B cell (primary cell): ENCODE measurements around the gene STK17A. TPM values are rescaled to one million over a fixed set of nuclear protein-coding genes. Genes with fewer than 3 reads are reported as not detected.

Experiments used
- ATAC-seq: fragments of 200-7000 bp; cut with Tn5 transposase; one replicate; pipeline ENCODE4 v1.10.0; 2021; ENCODE audit warnings: low read depth, mild to moderate bottlenecking, moderate number of reproducible peaks, moderate library complexity
- CTCF ChIA-PET: fragments of 350-600 bp; sonication (Branson Sonifier 250); formaldehyde crosslinking; loops from one replicate; lab custom pipeline; 2021; ENCODE audit warnings: antibody characterized with exemption, inconsistent platforms; lab: Charles Lee
- POLR2A ChIA-PET: fragments of 350-600 bp; sonication (Branson Sonifier 250); formaldehyde crosslinking; loops from one replicate; lab custom pipeline; 2021; ENCODE audit warnings: antibody characterized with exemption; lab: Charles Lee
- DNase-seq: peaks from one replicate; pipeline ENCODE4 v3.0.0; 2013
- H2AFZ ChIP-seq: 2 replicates; pipeline ENCODE4 v1.6.1; 2012; ENCODE audit warnings: mild to moderate bottlenecking, low read depth, low read length; ENCODE audit not compliant: insufficient read depth, poor library complexity, severe bottlenecking
- H3K27ac ChIP-seq, 2 donors: 1 replicate in 1 of 2; 2 replicates in 1 of 2; pipeline ENCODE4 v1.5.1; 2012 to 2013; ENCODE audit warnings: low read length in 2 of 2, mild to moderate bottlenecking in 2 of 2, moderate library complexity in 1 of 2
- H3K27me3 ChIP-seq, 4 experiments: fragments of 200-600 bp in 1 of 4; sonication (generic) in 1 of 4; replicated peaks in 1 of 4; 1 replicate in 2 of 4; 2 replicates in 2 of 4; pipeline versions ENCODE4 v1.6.1 to v1.7.0; 2013 to 2016; ENCODE audit warnings: low read length in 3 of 4, mild to moderate bottlenecking in 2 of 4, mixed read lengths in 1 of 4, moderate library complexity in 1 of 4; ENCODE audit not compliant: insufficient read depth in 4 of 4, control insufficient read depth in 3 of 4; ENCODE audit errors: control extremely low read depth in 1 of 4
- H3K36me3 ChIP-seq, 2 experiments: replicated peaks in 1 of 2; 1 replicate in 1 of 2; 2 replicates in 1 of 2; pipeline versions ENCODE4 v1.6.1 to v1.7.1; 2013; ENCODE audit warnings: low read length in 1 of 2; ENCODE audit not compliant: insufficient read depth in 2 of 2, control insufficient read depth in 1 of 2; ENCODE audit errors: control extremely low read depth in 1 of 2, extremely low read depth in 1 of 2
- H3K4me1 ChIP-seq, 2 donors: fragments of 200-600 bp in 1 of 2; sonication (generic) in 1 of 2; 1 replicate in 1 of 2; 2 replicates in 1 of 2; pipeline versions ENCODE4 v1.5.1 to v1.6.1; 2013 to 2017; ENCODE audit warnings: low read length in 2 of 2; ENCODE audit not compliant: control insufficient read depth in 2 of 2, insufficient read depth in 2 of 2
- H3K4me2 ChIP-seq: replicated peaks from 2 replicates; pipeline ENCODE3; 2012; ENCODE audit warnings: mild to moderate bottlenecking, low read depth, low read length; ENCODE audit not compliant: poor library complexity, severe bottlenecking
- H3K4me3 ChIP-seq, 5 experiments: fragments of 200-600 bp in 1 of 5; sonication (generic) in 1 of 5; 1 replicate in 3 of 5; 2 replicates in 2 of 5; pipeline versions ENCODE4 v1.5.1 to v1.7.0; 2011 to 2016; ENCODE audit warnings: low read length in 4 of 5, mild to moderate bottlenecking in 4 of 5, low read depth in 2 of 5, control low read depth in 1 of 5, moderate library complexity in 1 of 5; ENCODE audit not compliant: insufficient read depth in 1 of 5; ENCODE audit errors: control extremely low read depth in 1 of 5, extremely low read depth in 1 of 5
- H3K79me2 ChIP-seq: fragments of 200-600 bp; sonication (generic); one replicate; pipeline ENCODE4 v1.6.0; 2016; ENCODE audit warnings: low read length; ENCODE audit not compliant: control insufficient read depth, insufficient read depth
- H3K9ac ChIP-seq: fragments of 200-600 bp; sonication (generic); 2 replicates; pipeline ENCODE4 v1.6.1; 2017; ENCODE audit warnings: mild to moderate bottlenecking, low read length, moderate library complexity
- H3K9me3 ChIP-seq, 3 donors: one replicate each; pipeline versions ENCODE4 v1.6.1 to v1.7.1; 2013; ENCODE audit warnings: low read length in 2 of 3; ENCODE audit not compliant: control insufficient read depth in 2 of 3, insufficient read depth in 1 of 3; ENCODE audit errors: control extremely low read depth in 1 of 3
- H4K20me1 ChIP-seq: 2 replicates; pipeline ENCODE4 v1.6.0; 2012; ENCODE audit warnings: mild to moderate bottlenecking, low read length; ENCODE audit not compliant: insufficient read depth, control insufficient read depth, poor library complexity, severe bottlenecking
- H3K27ac Mint-ChIP-seq: one replicate; pipeline ENCODE4 v1.8.0; 2021; ENCODE audit warnings: mixed read lengths
- H3K27me3 Mint-ChIP-seq: one replicate; pipeline ENCODE4 v1.8.0; 2021; ENCODE audit warnings: mixed read lengths
- H3K4me1 Mint-ChIP-seq: one replicate; pipeline ENCODE4 v1.8.0; 2021; ENCODE audit warnings: mixed read lengths
- H3K4me3 Mint-ChIP-seq: one replicate; pipeline ENCODE4 v1.8.0; 2021; ENCODE audit warnings: mixed read lengths
- H3K9me3 Mint-ChIP-seq: one replicate; pipeline ENCODE4 v1.8.0; 2022; ENCODE audit warnings: mixed read lengths; ENCODE audit not compliant: insufficient read depth
- EZH2 ChIP-seq: IDR thresholded peaks from 2 replicates; pipeline ENCODE4 v1.6.1; 2012; ENCODE audit warnings: borderline replicate concordance, low read depth, mild to moderate bottlenecking, moderate library complexity, low read length; ENCODE audit not compliant: insufficient read depth, poor library complexity, severe bottlenecking
- WGBS: methylation state at CpG from one replicate; pipeline ENCODE4 v1.1.5; 2013; ENCODE audit warnings: missing lambda C conversion rate; ENCODE audit not compliant: insufficient coverage; 5-methylcytosine and 5-hydroxymethylcytosine counted together
- intact Hi-C: fragments of 100-400 bp; cut with micrococcal nuclease; formaldehyde crosslinking; loops from one replicate; pipeline ENCODE4 v1.10.0; 2022
- polyA plus RNA-seq: library from polyadenylated mRNA; depleted of rRNA; stranded (reverse); fragments of >200 nt; gene quantifications from 2 replicates; pipeline ENCODE4 v1.2.3, GENCODE V29; 2012
- total RNA-seq, 2 donors: library from RNA; stranded (reverse); fragments of 120-200 nt in 1 of 2; gene quantifications; 1 replicate in 1 of 2; 2 replicates in 1 of 2; pipeline versions ENCODE4 v1.2.3 to v1.2.4, GENCODE V29; 2013 to 2022
- TF ChIP-seq, protein P1 (sequence below): fragments of 200-600 bp; IDR thresholded peaks from one replicate; pipeline ENCODE4 v1.8.0; 2022; ENCODE audit warnings: antibody characterized with exemption, mild to moderate bottlenecking

STK17A gene
- total and polyA plus RNA-seq, 2 donors (not counting 1 experiment from before 2014, with no cell fraction given): 72.8 to 111 TPM

DNA sequence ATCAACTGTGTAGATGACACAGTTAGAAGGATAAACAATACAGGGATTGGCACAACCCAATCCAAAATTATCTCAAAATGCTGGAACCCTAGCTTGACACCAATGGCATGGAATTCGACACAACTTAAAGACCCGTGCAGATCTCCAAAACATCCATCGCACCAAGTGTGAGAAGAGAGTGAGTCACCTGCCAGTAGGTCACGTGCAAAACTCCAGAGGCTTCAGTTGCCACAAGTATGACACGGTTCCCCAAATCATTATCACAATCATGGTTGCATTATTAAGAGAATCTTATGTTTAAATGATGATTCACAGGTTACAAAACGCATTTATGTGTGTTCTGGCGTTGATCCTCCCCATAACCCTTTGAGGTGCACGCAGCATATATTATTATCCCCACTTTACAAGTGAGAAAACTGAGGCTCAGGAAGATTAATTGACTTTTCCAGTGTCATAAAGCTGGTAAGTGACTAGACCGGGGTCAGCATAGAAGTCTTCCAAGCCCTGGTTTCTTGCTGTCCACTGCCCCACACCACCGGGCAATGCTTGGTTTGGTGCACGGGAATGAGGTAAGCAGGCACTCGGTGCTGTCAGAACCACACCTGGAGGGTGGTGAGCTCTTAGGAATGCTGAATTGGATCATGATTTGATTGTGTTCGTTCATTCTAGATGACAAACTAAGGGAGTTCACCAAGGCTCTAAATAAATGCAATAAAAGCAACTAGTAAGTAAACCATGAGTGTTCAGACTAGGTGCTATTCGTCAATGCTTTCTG lies 23.6 kb upstream of the STK17A start:
- TF ChIP-seq, protein P1, sequence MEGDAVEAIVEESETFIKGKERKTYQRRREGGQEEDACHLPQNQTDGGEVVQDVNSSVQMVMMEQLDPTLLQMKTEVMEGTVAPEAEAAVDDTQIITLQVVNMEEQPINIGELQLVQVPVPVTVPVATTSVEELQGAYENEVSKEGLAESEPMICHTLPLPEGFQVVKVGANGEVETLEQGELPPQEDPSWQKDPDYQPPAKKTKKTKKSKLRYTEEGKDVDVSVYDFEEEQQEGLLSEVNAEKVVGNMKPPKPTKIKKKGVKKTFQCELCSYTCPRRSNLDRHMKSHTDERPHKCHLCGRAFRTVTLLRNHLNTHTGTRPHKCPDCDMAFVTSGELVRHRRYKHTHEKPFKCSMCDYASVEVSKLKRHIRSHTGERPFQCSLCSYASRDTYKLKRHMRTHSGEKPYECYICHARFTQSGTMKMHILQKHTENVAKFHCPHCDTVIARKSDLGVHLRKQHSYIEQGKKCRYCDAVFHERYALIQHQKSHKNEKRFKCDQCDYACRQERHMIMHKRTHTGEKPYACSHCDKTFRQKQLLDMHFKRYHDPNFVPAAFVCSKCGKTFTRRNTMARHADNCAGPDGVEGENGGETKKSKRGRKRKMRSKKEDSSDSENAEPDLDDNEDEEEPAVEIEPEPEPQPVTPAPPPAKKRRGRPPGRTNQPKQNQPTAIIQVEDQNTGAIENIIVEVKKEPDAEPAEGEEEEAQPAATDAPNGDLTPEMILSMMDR: no peak
- TF ChIP-seq EZH2: no peak
- H3K9me3 Mint-ChIP-seq: no peaks in the 10 kb centered on the region
- H3K4me3 Mint-ChIP-seq: no peak overlapping the region
- Histone ChIP-seq H3K4me1 (no peaks in the 10 kb centered on the region), H3K9me3 (no peaks in the 10 kb centered on the region), H3K79me2 (no peaks in the 10 kb centered on the region), H3K27ac (no peak overlapping the region), H3K4me2 (no peak overlapping the region), H3K4me3 (no peak overlapping the region), H3K27me3 (peaks cover 0 to 9% (median 6%) of the 10 kb centered on the region in 4 experiments), H4K20me1 (no peaks in the 10 kb centered on the region), H2AFZ (no peak overlapping the region), H3K36me3 (no peaks in the 10 kb centered on the region), H3K9ac (no peak overlapping the region)
- intact Hi-C loops: no loop called here
- no peak overlapping the region for H3K27ac Mint-ChIP-seq
- ChIA-PET POLR2A (no interaction called here), CTCF (interaction anchor here (0.8 kb wide), 1 partner anchor 120 kb away, joined by 3 read pairs; no protein-coding TSS in a partner anchor)
- no peak for ATAC-seq
- peaks cover 55% of the 10 kb centered on the region for H3K27me3 Mint-ChIP-seq
- no peak for DNase-seq
- H3K4me1 Mint-ChIP-seq: no peaks in the 10 kb centered on the region
- WGBS: 97% methylated on average over 3 of the region's 14 CpGs

DNA sequence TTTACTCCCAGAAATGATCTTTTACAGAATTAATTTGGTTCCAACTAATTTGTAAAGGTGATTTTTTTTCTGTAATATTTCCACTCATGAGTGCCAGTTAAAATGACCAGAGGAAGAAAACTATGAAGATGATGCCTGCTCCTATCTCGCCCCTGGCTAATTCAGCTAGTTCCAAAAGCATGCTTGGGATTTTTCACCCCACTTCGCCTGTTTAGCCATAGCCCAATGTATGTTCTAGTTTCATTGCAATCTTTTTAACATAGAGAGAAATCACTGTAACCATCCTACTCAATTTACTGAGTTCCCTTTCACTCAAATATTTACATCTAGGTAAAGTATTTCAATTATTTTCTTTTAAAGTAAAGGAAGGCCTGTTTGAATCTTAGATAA lies 23.0 kb upstream of the STK17A start:
- Mint-ChIP-seq H3K4me3 (no peak overlapping the region), H3K27ac (no peak overlapping the region), H3K27me3 (peaks cover 52% of the 10 kb centered on the region), H3K4me1 (no peaks in the 10 kb centered on the region), H3K9me3 (no peaks in the 10 kb centered on the region)
- Histone ChIP-seq H3K4me2 (no peak overlapping the region), H4K20me1 (no peaks in the 10 kb centered on the region), H3K27me3 (peaks cover 0 to 9% (median 6%) of the 10 kb centered on the region in 4 experiments), H3K9ac (no peak overlapping the region), H3K4me1 (no peaks in the 10 kb centered on the region), H2AFZ (no peak overlapping the region), H3K4me3 (no peak overlapping the region), H3K27ac (no peak overlapping the region), H3K79me2 (no peaks in the 10 kb centered on the region), H3K36me3 (no peaks in the 10 kb centered on the region), H3K9me3 (no peaks in the 10 kb centered on the region)
- no CpG with 5 or more reads among the region's 2 CpGs for WGBS
- no peak for TF ChIP-seq EZH2
- TF ChIP-seq, protein P1: no peak
- intact Hi-C loops: no loop called here
- DNase-seq: no peak
- CTCF ChIA-PET: interaction anchor here (0.8 kb wide), 1 partner anchor 120 kb away, joined by 3 read pairs; no protein-coding TSS in a partner anchor
- POLR2A ChIA-PET: no interaction called here
- ATAC-seq: no peak
